K562 (cell line): ENCODE results near the gene SLC16A13. TPM values are rescaled to one million over a fixed set of nuclear protein-coding genes. Genes with fewer than 3 reads are reported as not detected.

Source experiments
- ATF1 ChIP-seq, 2 experiments: fragments of 450-650 bp in 1 of 2; IDR thresholded peaks; 2 replicates each; pipeline ENCODE4 v1.6.1; 2016; ENCODE audit warnings: missing compliant biosample characterization in 1 of 2, missing genetic modification characterization in 1 of 2
- BCLAF1 ChIP-seq, 2 experiments: fragments of 450-650 bp in 1 of 2; IDR thresholded peaks; 2 replicates each; pipeline ENCODE4 v1.6.1; 2011 to 2017; ENCODE audit warnings: low read depth in 2 of 2, antibody characterized with exemption in 1 of 2, borderline replicate concordance in 1 of 2, low read length in 1 of 2, mild to moderate bottlenecking in 1 of 2, mixed read lengths in 1 of 2; ENCODE audit not compliant: control insufficient read depth in 1 of 2
- CREB1 ChIP-seq, 2 experiments: sonication (generic) in 1 of 2; formaldehyde crosslinking in 1 of 2; IDR thresholded peaks; 2 replicates each; pipeline versions ENCODE4 v1.6.1 to v1.8.0; 2012 to 2022; ENCODE audit warnings: inconsistent platforms in 1 of 2, mild to moderate bottlenecking in 1 of 2, missing genetic modification reagents in 1 of 2, moderate library complexity in 1 of 2
- DEAF1 ChIP-seq: fragments of 450-650 bp; formaldehyde crosslinking; IDR thresholded peaks from 2 replicates; pipeline ENCODE4 v1.4.0; 2020; ENCODE audit warnings: mild to moderate bottlenecking, moderate library complexity
- E2F6 ChIP-seq, 2 experiments: IDR thresholded peaks; 2 replicates each; pipeline ENCODE4 v1.6.1; 2011; ENCODE audit warnings: borderline replicate concordance in 1 of 2, control low read depth in 1 of 2, low read depth in 1 of 2, low read length in 1 of 2, mild to moderate bottlenecking in 1 of 2, mixed read lengths in 1 of 2, moderate library complexity in 1 of 2; ENCODE audit not compliant: insufficient read depth in 1 of 2, insufficient read length in 1 of 2, poor library complexity in 1 of 2, severe bottlenecking in 1 of 2; ENCODE audit errors: extremely low read depth in 1 of 2
- EP400 ChIP-seq: fragments of 450-650 bp; IDR thresholded peaks from 2 replicates; pipeline ENCODE4 v1.6.1; 2017; ENCODE audit warnings: antibody characterized with exemption, mild to moderate bottlenecking, moderate library complexity
- IRF2 ChIP-seq: sonication (generic); formaldehyde crosslinking; IDR thresholded peaks from 2 replicates; pipeline ENCODE4 v1.8.1; 2022; ENCODE audit warnings: mild to moderate bottlenecking, missing genetic modification reagents
- JUND ChIP-seq, 2 experiments: IDR thresholded peaks; 2 replicates in 1 of 2; 3 replicates in 1 of 2; pipeline ENCODE4 v1.6.1; 2011; ENCODE audit warnings: borderline replicate concordance in 2 of 2, low read depth in 2 of 2, low read length in 2 of 2, improper control_type of control experiment in 1 of 2, missing biosample characterization in 1 of 2, missing genetic modification characterization in 1 of 2, missing genetic modification reagents in 1 of 2
- KLF16 ChIP-seq: IDR thresholded peaks from 2 replicates; pipeline ENCODE4 v1.6.1; 2016; ENCODE audit warnings: antibody characterized with exemption
- MEIS2 ChIP-seq: fragments of 450-650 bp; IDR thresholded peaks from 2 replicates; pipeline ENCODE4 v1.6.1; 2014; ENCODE audit warnings: mild to moderate bottlenecking; ENCODE audit not compliant: partially characterized antibody
- MTA2 ChIP-seq: fragments of 450-650 bp; IDR thresholded peaks from 2 replicates; pipeline ENCODE4 v1.6.1; 2016; ENCODE audit warnings: low read depth
- SMAD4 ChIP-seq: fragments of 250-450 bp; sonication (Bioruptor Pico); conservative IDR thresholded peaks from 2 replicates; pipeline ENCODE4 v1.8.0; 2021; ENCODE audit warnings: inconsistent platforms, mild to moderate bottlenecking, moderate library complexity
- STAT5B ChIP-seq: fragments of 250-450 bp; sonication (Bioruptor Pico); IDR thresholded peaks from 2 replicates; pipeline ENCODE4 v1.8.0; 2021; ENCODE audit warnings: mild to moderate bottlenecking, inconsistent platforms
- THRB ChIP-seq: fragments of 450-650 bp; formaldehyde crosslinking; conservative IDR thresholded peaks from 2 replicates; pipeline ENCODE4 v1.4.0; 2022; ENCODE audit warnings: mild to moderate bottlenecking, missing genetic modification characterization
- XRCC3 ChIP-seq: fragments of 450-650 bp; IDR thresholded peaks from 2 replicates; pipeline ENCODE4 v1.6.1; 2017; ENCODE audit warnings: mild to moderate bottlenecking, moderate library complexity
- ZKSCAN1 ChIP-seq: fragments of 150-350 bp; IDR thresholded peaks from 2 replicates; pipeline ENCODE4 v1.6.1; 2016; ENCODE audit warnings: low read depth, low read length
- ZNF316 ChIP-seq: fragments of 450-650 bp; IDR thresholded peaks from 2 replicates; pipeline ENCODE4 v1.6.1; 2016
- polyA plus RNA-seq, 8 experiments: library from polyadenylated mRNA; depleted of rRNA in 4 of 8; stranded (reverse) in 5 of 8; unstranded in 3 of 8; fragments of >200 nt; fragmentation: Nextera tagmentation in 2 of 8; fragmentation: Illumina TruSeq in 1 of 8; extraction: Ambion mirVana in 2 of 8; extraction: Trizol in 1 of 8; gene quantifications; 2 replicates each; pipeline versions ENCODE4 v1.2.1 to v1.2.3, GENCODE V29; 2011 to 2014; ENCODE audit warnings: inconsistent platforms in 1 of 8, missing spikeins in 1 of 8
- total RNA-seq, 7 experiments: library from RNA; depleted of rRNA in 6 of 7; stranded (reverse); fragments of >200 nt in 6 of 7; fragmentation: Illumina TruSeq in 2 of 7; extraction: Trizol in 2 of 7; gene quantifications; 2 replicates each; pipeline versions ENCODE4 v1.2.1 to v1.2.3, GENCODE V29; 2011 to 2021; ENCODE audit warnings: low replicate concordance in 1 of 7

SLC16A13 gene
- total and polyA plus RNA-seq, 9 of the 15 experiments (the other 6 are each of a cell fraction or from before 2014, with no cell fraction given), result 0.04 to 5.6 (median 0.87) TPM

- TF ChIP-seq ATF1 (CRISPR knock-in tag; IDR thresholded peaks at IDR 0.05), result no peak; the same call in 1 of the 2 replicates
- peak; percentile 59 for TF ChIP-seq ATF1 (tag; IDR thresholded peaks at IDR 0.05)
- no peak for TF ChIP-seq STAT5B (CRISPR knock-in tag)
- no peak for TF ChIP-seq ZNF316
- TF ChIP-seq BCLAF1 (IDR thresholded peaks at IDR 0.05; ENCODE audit: borderline replicate concordance in 1 of 2, control insufficient read depth in 1 of 2, low read depth in 2 of 2, low read length in 1 of 2), result no peak
- TF ChIP-seq CREB1 (IDR thresholded peaks at IDR 0.05), result peak; percentile 27; the same call in 1 of the 2 replicates
- 0 out of 2 replicates have a peak, but pooled peaks have one; percentile 18 for TF ChIP-seq CREB1 (CRISPR knock-in tag; IDR thresholded peaks at IDR 0.05)
- TF ChIP-seq DEAF1, result no peak
- TF ChIP-seq KLF16, result no peak
- TF ChIP-seq MTA2, result no peak
- no peak; the same call in 1 of the 2 replicates for TF ChIP-seq SMAD4
- TF ChIP-seq MEIS2, result peak; percentile 64
- TF ChIP-seq XRCC3, result no peak
- no peak for TF ChIP-seq ZKSCAN1
- no peak for TF ChIP-seq IRF2
- TF ChIP-seq E2F6 (IDR thresholded peaks at IDR 0.05; ENCODE audit: borderline replicate concordance in 1 of 2, extremely low read depth in 1 of 2, insufficient read depth in 1 of 2, insufficient read length in 1 of 2, low read depth in 1 of 2, low read length in 1 of 2, poor library complexity in 1 of 2, severe bottlenecking in 1 of 2), result peak; percentile 76 to 87
- peak; percentile 78 for TF ChIP-seq EP400
- peak; percentile 51; the same call in 1 of the 2 replicates for TF ChIP-seq JUND (IDR thresholded peaks at IDR 0.05; ENCODE audit: borderline replicate concordance, low read depth, low read length)
- peak; percentile 39; the same call in 1 of the 3 replicates for TF ChIP-seq JUND (tag; IDR thresholded peaks at IDR 0.05; ENCODE audit: borderline replicate concordance, low read depth, low read length)
- no peak for TF ChIP-seq THRB (CRISPR knock-in tag)
Measured at GRCh38 chr17:7023576-7024401, 12.0 kb upstream of the SLC16A13 start (continued).
